Thyroid gland (tissue), 4 donors: Measurements from ENCODE around the gene SUPT20H.

Experiments
- POLR2A ChIP-seq, 2 donors: fragments of 450-650 bp; IDR thresholded peaks; one replicate each; pipeline ENCODE4 v1.6.1; 2017; ENCODE audit warnings: antibody characterized with exemption in 2 of 2, mild to moderate bottlenecking in 2 of 2, moderate library complexity in 1 of 2
- TF ChIP-seq, protein P1 (sequence below), 6 experiments: fragments of 200-600 bp in 3 of 6; fragments of 450-650 bp in 3 of 6; sonication (generic) in 3 of 6; IDR thresholded peaks; one replicate each; pipeline ENCODE4 v1.5.1; 2016 to 2019; ENCODE audit warnings: antibody characterized with exemption in 6 of 6, mild to moderate bottlenecking in 2 of 6, inconsistent platforms in 1 of 6, moderate library complexity in 1 of 6

- TF ChIP-seq, protein P1, sequence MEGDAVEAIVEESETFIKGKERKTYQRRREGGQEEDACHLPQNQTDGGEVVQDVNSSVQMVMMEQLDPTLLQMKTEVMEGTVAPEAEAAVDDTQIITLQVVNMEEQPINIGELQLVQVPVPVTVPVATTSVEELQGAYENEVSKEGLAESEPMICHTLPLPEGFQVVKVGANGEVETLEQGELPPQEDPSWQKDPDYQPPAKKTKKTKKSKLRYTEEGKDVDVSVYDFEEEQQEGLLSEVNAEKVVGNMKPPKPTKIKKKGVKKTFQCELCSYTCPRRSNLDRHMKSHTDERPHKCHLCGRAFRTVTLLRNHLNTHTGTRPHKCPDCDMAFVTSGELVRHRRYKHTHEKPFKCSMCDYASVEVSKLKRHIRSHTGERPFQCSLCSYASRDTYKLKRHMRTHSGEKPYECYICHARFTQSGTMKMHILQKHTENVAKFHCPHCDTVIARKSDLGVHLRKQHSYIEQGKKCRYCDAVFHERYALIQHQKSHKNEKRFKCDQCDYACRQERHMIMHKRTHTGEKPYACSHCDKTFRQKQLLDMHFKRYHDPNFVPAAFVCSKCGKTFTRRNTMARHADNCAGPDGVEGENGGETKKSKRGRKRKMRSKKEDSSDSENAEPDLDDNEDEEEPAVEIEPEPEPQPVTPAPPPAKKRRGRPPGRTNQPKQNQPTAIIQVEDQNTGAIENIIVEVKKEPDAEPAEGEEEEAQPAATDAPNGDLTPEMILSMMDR (IDR thresholded peaks at IDR 0.05), result no peak
- TF ChIP-seq POLR2A (IDR thresholded peaks at IDR 0.05), result no peak
Observed at GRCh38 chr13:37010424-37010823, 49.1 kb downstream of the SUPT20H start.
